Right renal pelvis (tissue), 4 donors: ENCODE measurements around the gene TIPARP. TPM values are rescaled to one million over a fixed set of nuclear protein-coding genes. Genes with fewer than 3 reads are reported as not detected.
"Not testable (repeated sequence)": the region's sequence is repeated elsewhere in the genome, so short reads cannot be mapped to it uniquely, and the experiment has no call there.

Source experiments
- DNase-seq, 4 donors: peaks; one replicate each; pipeline ENCODE4 v3.0.0-alpha.2; 2013; ENCODE audit warnings: low read depth in 4 of 4, low spot score in 3 of 4, missing footprints in 1 of 4
- polyA plus RNA-seq, 4 donors: library from polyadenylated mRNA; unstranded; fragments of 120-200 nt; gene quantifications; one replicate each; pipeline ENCODE4 v1.2.1, GENCODE V29; 2013; ENCODE audit not compliant: insufficient read length in 4 of 4

The TIPARP gene
- polyA plus RNA-seq, 4 donors = 22.1 to 31.1 (median 28.6) TPM

DNA sequence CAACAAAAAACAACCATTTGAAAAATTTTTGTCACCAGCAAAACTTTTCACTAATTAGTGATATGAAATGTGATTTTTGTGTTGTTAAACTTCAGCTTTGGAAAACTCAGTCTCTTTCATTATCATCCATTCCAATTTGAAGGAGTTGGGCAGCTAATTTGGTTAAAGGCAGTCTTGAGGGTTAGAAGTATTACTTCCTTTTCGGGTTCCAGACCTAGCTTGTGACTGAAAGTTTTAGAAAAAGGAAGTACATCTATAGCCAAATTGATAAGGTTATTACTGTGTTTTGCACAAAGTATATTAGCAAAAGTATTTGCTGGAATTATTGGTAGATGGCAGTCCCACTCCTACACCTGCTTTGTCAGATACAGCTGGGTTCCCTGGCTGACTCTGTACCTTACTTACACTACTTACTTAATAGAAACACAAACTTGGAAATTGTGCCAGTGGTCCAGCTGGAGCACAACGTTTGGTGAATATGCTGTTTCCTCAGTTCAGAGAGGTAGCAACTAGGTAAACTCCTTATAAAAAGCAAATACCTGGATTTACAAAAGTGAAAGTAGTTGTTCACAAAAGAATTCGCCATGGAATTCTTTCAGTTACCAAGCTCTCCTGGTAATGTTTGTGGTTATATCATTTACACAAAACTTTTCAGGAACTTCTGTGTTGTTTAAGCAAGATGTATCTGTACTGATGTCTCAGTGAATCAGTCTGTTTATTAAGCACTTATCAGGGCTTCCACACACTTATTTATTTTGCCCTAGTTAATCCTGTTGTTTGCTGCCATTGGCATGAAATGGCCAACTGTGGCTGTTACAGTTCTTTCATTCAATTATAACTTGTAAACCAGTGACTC is 31.6 kb downstream of the TIPARP start:
- DNase-seq = no peak

DNA sequence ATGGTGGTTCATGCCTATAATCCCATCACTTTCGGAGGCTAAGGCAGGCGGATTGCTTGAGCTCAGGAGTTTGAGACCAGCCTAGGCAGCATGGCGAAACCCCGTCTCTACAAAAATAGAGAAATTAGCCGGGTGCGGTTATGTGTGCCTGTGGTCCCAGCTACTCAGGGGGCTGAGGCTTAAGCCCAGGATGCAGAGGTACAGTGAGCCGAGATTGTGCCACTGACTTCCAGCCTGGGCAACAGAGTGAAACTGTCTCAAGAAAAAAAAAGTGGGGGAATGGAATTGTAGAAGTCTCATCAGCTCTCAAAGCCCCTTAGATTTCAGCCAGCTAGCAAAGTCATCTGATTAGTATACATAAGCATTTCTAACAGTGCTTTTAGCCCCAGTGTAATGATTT is 33.2 kb downstream of the TIPARP start:
- DNase-seq = no peak

DNA sequence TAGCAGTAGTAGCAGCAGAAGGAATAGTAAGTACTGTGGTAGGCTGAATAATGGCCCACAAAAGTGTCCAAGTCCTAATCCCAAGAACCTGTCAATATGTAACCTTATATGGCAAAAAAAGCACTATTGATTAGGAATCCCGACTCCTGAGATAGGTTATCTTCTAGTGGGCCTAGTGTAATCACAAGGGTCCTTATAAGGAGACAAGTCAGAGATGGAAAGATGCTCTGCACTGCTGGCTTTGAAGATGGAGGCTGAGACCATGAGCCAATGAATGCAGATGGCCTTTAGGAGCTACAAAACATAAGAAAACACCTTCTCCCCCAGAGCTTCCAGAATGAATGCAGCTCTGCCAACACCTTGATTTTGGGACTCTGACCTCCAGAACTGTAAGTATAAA is 36.0 kb downstream of the TIPARP start:
- DNase-seq = no peak

DNA sequence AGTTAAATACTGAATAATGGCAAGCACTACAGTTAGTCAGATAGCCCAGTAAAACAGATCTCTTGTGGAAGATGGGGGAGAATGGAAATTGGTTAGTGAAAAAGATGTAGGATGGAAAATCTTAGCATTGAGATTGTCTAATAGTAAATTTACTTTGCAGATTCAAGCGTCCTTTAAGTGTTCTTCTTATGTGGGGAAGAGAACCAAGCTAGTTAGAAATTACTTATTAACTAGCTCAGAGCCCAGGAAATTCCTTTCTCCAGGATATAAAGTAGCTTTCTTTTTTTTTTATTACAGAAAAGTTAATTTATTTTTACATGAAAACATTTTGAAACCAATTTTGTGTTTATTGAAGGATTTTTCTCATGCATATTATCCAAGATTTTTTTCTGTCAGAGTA is 36.7 kb downstream of the TIPARP start:
- no peak for DNase-seq

DNA sequence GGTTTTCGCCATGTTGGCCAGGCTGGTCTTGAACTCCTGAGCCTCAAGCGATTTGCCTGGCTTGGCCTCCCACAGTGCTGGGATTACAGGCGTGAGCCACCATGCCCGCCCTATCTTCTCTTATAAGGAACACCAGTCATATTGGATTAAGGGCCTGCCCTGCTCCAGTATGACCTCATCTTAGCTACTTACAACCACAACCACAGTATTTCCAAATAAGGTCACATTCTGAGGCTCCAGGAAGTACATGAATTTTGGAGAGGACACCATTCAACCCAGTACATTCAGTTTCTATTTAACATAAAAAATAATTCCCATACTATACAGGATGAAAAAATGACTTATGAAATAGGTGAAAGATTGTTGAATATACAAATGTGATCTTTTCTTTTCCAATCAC is 37.6 kb downstream of the TIPARP start:
- not testable (repeated sequence) for DNase-seq

DNA sequence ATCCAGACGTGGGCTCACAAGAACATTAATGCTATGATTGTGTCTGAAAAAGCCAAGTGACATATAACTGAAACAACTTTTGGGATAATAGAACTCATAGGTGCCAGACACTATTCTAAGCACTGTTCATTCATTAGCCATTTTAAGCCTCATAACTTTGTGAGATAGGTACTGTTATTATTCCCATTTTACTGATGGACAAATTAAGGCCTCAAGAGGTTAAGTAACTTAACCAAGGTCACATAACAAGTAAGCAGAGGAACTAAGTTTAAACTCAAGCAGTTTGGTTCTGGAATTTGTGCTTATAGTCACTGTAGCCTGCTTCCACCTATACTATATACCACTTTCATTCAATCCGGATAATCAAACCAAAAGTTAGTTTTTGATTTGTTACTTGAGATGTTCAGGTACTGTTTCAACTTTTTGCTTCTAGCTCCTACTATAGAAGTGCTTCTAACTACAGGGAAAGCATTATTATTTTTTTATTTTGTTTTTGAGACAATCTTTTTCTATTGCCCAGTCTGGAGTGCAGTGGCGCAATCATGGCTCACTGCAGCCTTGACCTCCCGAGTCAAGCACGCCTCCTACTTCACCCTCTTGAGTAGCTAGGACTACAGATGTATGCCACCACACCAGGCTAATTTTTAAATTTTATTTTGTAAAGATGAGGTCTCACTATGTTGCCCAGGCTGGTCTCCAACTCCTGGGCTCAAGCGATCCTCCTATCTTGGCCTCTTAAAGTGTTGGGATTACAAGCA is 41.9 kb downstream of the TIPARP start:
- no peak for DNase-seq

DNA sequence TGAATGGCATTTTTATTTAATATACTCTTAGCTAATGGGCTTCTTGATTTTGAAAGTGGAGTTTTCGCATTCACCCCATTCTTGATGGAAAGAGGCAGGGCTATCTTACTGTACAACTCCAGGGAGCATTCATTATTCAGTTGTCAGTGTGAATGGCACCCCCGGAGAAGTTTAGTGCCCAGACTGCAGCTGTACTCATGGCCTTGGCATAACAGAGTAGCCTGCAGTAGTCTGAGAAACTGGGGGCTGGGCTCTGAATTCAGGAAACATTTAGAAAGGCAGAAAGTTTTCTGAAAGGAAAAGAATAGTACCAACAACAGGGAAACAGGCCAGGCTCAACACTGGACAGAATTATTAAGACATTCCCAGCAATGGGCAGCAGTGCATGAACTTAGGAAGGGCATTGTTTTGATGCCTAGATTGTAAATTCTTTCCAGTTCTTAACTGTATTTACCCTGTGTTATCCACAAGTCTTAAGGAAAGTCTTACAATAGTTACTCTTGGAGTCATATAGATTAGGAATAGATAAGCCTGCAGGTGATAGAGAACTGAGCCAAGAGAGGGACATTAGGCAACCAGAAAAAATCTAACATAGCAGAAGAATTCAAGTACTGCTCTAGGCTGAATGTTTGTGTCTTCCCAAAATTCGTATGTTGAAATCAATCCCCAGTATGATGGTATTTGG is 44.4 kb downstream of the TIPARP start:
- DNase-seq = no peak

DNA sequence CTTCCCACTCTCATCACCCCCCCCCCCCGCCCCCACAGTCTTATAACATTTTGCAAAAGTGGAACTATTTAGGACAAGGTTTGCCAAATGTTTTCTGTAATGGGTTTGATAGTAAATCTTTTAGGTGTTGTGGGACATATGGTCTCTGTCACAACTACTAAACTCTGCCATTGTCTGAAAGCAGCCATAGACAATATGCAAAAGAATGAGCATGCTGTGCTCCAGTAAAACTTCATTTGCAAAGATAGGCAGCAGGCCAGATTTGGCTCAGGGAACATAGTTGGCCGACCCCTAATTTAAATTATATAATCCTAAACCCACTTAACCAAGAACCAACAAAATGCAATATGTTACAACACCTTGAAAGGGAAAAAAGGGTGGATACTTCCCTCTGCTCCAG is 46.4 kb downstream of the TIPARP start:
- no peak for DNase-seq

DNA sequence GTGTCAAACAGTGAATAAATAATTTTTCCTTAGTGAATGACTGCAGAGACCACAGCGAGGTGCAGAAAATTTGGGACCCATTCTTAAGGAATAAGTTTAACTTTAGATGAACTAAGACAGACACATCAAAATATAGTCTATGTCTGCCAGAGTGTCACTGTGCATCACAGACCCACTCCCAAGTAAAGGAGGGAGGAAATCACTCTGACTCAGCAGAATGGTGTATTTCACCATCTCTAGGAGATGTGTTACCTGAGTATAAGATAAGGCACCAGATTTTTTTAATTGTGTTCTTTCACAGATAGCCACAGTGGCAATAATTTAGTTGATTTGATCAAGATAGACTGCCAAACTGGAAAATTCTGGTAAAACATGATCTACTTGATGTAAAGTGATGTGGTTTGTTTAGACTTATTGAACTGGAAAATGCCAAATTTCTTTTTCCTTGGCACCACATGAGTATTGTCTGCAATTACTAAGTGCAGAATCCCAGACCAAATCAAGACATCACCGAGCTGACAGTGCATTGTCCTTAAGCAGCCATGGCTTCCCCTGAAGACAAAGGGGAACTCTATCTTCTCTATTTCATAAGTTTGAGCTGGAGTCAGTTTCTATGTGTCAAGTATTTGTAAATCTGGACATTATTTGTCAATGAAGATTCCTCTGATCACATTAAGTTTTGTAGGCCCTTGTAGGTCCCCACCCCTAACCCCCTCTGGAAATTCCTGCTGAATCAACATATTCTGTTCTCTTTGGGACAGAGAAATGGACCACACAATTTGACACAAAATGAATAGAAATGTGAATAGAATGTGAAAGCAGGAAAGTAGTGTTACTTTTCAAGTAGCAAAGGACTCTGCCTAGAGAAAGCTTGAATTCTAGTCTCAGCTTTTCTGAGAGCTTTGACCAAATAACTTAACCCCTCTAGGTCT is 47.6 kb downstream of the TIPARP start:
- no peak for DNase-seq

DNA sequence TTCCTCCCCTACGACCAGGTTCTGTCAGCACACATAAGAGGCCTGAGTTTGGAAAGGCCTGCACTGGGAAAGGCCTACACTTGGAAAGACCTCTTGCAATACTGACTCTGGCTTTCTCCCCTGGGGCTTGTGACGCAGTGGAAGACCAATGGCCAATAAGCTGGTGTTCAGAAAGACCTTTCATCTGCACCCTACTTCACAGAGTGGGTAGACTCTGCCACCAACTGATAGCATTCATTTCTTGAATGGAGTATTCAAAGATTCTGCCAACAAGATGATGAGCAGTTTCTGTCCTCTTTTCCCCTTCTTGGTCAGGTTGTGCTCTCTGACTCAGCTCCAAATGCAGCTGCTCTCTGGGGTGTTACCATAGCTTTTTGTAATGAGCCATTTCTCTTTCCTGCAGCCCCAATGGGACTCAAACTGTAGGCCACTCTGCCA is 48.8 kb downstream of the TIPARP start:
- DNase-seq = no peak

DNA sequence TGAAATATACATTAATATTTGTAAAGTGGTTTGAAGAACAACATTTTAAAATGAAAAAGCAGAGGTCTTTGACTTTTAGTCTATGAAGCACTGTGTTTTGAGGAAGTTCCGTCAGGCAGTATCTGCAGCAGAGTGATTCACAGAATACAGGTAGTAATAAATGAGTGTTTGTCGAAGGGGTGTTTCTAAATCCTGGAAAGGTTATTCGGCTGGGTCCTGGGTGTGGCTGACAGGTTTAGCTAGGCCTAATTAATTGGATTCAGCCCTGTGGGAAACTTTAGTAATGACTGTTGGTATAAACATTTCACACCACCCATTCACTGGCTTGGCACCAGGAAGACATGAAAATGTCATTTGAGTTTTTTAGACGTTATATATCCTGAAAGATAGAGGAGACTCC is 51.3 kb downstream of the TIPARP start:
- no peak for DNase-seq

DNA sequence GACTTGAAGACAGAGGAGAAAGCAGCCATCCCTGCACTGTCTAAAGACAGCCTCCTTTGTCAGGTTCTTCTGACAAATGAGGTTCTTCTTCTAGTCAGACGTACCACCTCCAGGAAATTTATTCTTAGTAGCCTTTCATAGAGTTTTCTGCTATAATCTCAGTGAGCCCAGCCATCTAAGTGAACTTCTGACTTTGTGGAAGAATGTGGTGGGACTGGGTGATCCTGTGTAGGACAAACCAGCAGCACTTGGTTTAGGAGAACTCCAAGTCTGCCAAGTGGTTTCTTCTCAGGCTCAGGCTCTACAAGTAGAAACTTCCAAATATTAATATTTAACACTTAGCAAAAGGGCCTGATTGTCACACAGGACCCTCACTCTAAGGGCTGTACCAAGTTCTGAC is 52.1 kb downstream of the TIPARP start:
- DNase-seq = no peak

DNA sequence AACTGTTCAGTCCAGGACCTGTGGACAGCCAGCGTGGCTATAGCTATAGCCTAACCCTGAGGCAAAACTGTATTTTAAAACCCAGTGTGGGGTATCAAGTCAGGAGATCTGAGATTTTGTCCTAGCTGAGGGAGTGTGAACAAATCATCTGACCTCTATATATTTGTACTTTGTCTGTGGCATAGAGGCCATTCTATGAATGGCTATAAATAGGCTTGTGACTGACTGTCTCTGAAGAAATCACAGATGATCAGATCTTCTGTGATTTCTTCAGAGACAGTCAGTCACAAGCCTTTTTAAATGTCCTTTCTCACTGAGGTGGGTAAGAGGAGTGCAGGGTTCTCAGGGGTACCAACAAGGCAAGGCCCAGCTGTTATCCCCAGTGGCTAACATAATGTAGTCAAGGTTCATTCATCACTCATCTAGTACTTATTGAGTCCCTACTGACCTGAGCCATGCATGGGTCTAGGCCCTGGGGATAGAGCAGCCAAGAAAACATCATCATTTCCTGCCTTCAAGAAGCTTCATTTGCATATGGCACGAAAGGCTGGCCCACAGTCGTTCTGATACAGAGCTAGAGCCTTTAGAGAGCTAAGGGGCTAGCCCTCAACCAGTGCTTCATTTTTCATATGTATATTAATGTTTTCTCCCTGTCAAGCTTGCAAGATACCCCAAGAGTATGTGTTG is 53.3 kb downstream of the TIPARP start:
- DNase-seq = no peak

DNA sequence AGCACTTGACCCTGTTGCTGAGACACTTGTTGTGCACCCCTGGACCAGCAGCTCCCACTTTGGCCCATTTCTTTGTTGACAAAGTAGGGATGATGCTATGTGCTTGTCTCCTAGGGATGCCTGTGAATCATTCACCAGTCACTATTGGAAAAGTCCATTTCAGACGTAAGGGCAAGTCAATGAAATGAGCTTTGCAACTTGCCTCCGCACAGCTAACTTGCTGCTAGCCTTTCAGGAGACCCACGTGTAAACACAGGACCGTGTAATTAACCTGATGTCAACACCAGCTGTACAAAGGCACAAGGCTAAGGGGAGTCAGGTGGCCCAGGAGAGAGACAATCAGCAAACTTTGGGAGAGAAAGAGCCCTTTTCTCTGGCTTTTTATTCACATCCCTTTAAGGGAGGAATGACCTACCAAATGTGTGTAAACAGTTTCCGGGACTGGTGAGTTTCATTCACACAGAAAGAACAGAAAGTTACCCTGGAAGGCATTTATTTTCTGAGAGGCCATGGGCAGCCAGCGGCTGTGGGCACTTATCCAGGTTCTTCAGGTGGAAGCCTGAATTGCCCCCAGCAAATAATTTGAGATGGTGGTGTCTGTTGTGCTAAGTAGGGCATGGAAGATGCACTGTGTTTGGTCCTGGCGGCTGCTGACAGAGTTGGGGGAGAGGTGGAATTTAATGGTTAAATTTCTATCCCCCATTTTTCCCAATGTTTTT is 54.0 kb downstream of the TIPARP start:
- no peak for DNase-seq

DNA sequence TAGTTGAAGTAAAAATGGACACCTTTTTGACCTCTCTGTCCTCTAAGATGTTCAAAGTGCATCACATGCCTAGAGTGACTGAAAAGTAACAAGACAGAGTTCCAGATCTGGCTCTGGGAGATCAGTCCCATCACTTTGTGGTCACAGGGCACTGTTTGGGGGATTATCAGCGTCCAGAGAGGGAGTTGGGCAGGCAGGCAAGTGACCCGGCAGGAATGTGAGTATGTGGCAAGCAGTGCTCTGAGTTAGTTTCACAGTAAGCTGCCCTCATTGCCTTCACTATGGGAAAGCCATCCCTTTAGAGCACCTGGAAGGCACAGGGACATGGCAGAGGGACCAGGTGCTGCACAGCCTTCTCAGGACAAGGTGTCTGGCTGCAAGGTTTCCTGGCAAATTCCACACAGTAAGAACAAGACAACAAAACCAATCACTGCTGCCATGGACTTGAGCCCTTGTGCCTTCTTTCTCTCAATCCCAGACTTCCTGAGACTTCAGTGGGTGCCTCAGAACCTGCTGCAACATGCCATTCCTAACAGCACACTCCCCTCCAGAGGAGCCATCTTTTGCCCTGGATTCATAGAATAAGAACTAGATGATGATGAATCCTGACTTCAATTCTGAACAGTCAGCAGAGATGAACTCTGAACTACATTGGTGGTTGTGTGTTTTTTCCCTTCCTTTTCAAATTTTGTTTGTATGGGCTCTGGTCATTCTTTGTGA is 55.2 kb downstream of the TIPARP start:
- DNase-seq = no peak

DNA sequence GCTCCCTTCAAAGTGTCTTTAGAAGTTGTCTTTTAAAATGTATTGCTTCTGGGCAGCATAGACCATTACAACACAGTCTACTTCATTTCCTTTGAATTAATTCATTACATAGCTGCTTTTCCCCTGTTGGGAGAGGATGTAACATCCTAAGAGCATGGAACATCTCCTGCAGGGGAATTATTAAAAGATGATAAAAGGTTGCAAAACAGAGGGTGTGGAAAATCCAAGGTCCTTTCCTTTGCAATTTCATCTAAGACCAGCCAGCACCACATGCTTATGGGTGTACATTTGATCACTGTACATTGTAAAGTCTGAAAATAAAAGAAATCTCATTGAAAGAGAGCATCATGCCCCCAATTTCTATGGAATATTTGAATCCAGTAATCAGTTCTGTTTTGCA is 57.4 kb downstream of the TIPARP start:
- no peak for DNase-seq

DNA sequence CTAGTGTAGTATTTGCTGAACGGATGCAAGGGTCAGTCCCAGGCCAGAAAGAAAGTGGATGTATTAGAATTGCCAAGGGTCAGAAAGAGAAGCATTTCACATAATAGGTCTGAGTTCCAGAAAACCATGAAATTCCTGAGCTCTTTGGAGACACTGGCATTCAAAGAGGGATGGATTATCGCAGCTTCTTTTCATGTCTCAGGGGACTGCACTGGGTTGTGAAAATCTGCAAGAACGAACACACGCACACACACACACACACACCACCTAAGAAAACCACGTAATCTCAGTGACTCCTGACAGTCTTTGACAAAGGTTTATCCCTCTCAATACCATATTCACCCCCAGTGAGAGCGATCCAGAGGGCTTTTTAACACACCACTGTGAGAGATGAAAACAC is 57.9 kb downstream of the TIPARP start:
- DNase-seq = no peak

DNA sequence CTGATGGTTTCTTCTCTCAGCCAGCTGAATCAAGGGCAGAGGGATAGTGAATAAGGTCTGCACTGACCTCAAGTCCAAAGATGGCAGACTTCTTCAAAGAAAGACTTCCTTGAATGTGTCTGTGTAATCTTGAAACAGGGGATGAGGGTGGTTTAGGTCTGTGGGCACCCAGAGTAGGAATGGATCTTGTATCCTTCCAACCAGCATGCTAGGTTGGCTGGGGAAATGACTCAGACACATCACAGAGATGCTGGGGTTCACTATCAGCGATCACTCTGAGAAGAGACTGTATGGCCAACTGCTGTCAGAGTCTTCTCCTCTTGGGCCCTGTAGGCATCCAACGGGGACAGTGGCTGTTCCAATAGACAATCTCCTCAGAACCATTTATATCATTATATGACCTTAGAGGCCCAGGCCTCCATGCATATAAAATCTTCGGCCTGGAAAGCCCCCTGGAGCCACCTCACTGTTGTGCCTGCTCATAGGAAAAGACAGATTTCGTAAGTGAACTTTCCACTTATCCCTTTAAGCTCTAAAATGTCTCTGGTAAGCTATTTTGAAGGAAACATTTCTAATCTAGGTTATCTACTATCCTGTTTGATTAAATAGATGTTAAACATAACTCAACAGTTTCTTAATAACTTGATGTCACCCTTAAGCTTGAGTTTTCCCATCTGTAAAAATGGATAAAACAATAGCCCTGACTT is 58.5 kb downstream of the TIPARP start:
- no peak for DNase-seq
